HepG2 (cell line): ENCODE data around the gene GRK4. TPM values are rescaled to one million over a fixed set of nuclear protein-coding genes. Genes with fewer than 3 reads are reported as not detected.

Source experiments
- ARID5B ChIP-seq: IDR thresholded peaks from 2 replicates; pipeline ENCODE4 v1.4.0; 2020; ENCODE audit warnings: mild to moderate bottlenecking, missing genetic modification reagents
- ATF3 ChIP-seq: sonication (generic); formaldehyde crosslinking; IDR thresholded peaks from 2 replicates; pipeline ENCODE4 v1.4.0; 2020; ENCODE audit warnings: missing genetic modification reagents
- CAMTA2 ChIP-seq: sonication (generic); formaldehyde crosslinking; IDR thresholded peaks from 2 replicates; pipeline ENCODE4 v1.4.0; 2020; ENCODE audit warnings: mild to moderate bottlenecking, missing genetic modification reagents, borderline replicate concordance
- KDM6A ChIP-seq: IDR thresholded peaks from 2 replicates; pipeline ENCODE4 v1.6.1; 2016; ENCODE audit warnings: low read depth
- LCORL ChIP-seq, 2 experiments: fragments of 450-650 bp in 1 of 2; sonication (generic) in 1 of 2; formaldehyde crosslinking in 1 of 2; IDR thresholded peaks; 2 replicates each; pipeline versions ENCODE4 v1.5.0 to v1.6.1; 2017 to 2020; ENCODE audit warnings: antibody characterized with exemption in 1 of 2, missing genetic modification reagents in 1 of 2
- SALL1 ChIP-seq: sonication (generic); formaldehyde crosslinking; IDR thresholded peaks from 2 replicates; pipeline ENCODE4 v1.8.0; 2022; ENCODE audit warnings: mild to moderate bottlenecking, missing genetic modification reagents
- SMYD3 ChIP-seq: sonication (generic); formaldehyde crosslinking; IDR thresholded peaks from 2 replicates; pipeline ENCODE4 v1.8.1; 2023; ENCODE audit warnings: mild to moderate bottlenecking, missing genetic modification reagents
- SRSF4 ChIP-seq: fragments of 200-400 bp; formaldehyde crosslinking; IDR thresholded peaks from one replicate; pipeline ENCODE4 v1.6.1; 2018; ENCODE audit warnings: mild to moderate bottlenecking, low read depth, low read length, moderate library complexity; ENCODE audit not compliant: poor library complexity, severe bottlenecking
- SRY ChIP-seq: sonication (generic); formaldehyde crosslinking; IDR thresholded peaks from 2 replicates; pipeline ENCODE4 v1.8.0; 2022; ENCODE audit warnings: mild to moderate bottlenecking, missing genetic modification reagents
- WIZ ChIP-seq: sonication (generic); formaldehyde crosslinking; IDR thresholded peaks from 2 replicates; pipeline ENCODE4 v1.5.1; 2020; ENCODE audit warnings: mild to moderate bottlenecking, missing genetic modification reagents
- ZFP41 ChIP-seq: sonication (generic); formaldehyde crosslinking; IDR thresholded peaks from 2 replicates; pipeline ENCODE4 v1.4.0; 2020; ENCODE audit warnings: mild to moderate bottlenecking, missing genetic modification reagents, borderline replicate concordance
- ZGPAT ChIP-seq: IDR thresholded peaks from 2 replicates; pipeline ENCODE4 v1.6.1; 2016; ENCODE audit warnings: mild to moderate bottlenecking
- ZKSCAN8 ChIP-seq: IDR thresholded peaks from 2 replicates; pipeline ENCODE4 v1.6.1; 2016; ENCODE audit warnings: borderline replicate concordance, missing genetic modification reagents, missing compliant biosample characterization
- ZNF18 ChIP-seq: sonication (generic); formaldehyde crosslinking; IDR thresholded peaks from 2 replicates; pipeline ENCODE4 v1.8.0; 2022; ENCODE audit warnings: mild to moderate bottlenecking, missing genetic modification reagents; ENCODE audit not compliant: insufficient replicate concordance
- ZNF253 ChIP-seq: sonication (generic); formaldehyde crosslinking; IDR thresholded peaks from 2 replicates; pipeline ENCODE4 v1.8.0; 2022; ENCODE audit warnings: mild to moderate bottlenecking, missing genetic modification reagents, borderline replicate concordance
- ZNF446 ChIP-seq: sonication (generic); formaldehyde crosslinking; IDR thresholded peaks from 2 replicates; pipeline ENCODE4 v1.5.0; 2020; ENCODE audit warnings: mild to moderate bottlenecking, missing genetic modification reagents
- ZNF547 ChIP-seq: sonication (generic); formaldehyde crosslinking; IDR thresholded peaks from 2 replicates; pipeline ENCODE4 v1.5.1; 2020; ENCODE audit warnings: mild to moderate bottlenecking, missing genetic modification reagents
- ZNF597 ChIP-seq: sonication (generic); formaldehyde crosslinking; IDR thresholded peaks from 2 replicates; pipeline ENCODE4 v1.5.0; 2020; ENCODE audit warnings: missing genetic modification reagents
- ZNF747 ChIP-seq: sonication (generic); formaldehyde crosslinking; IDR thresholded peaks from 2 replicates; pipeline ENCODE4 v1.8.1; 2023; ENCODE audit warnings: missing genetic modification reagents, mild to moderate bottlenecking, borderline replicate concordance
- ZNF768 ChIP-seq: sonication (generic); formaldehyde crosslinking; IDR thresholded peaks from 2 replicates; pipeline ENCODE4 v1.4.0; 2020; ENCODE audit warnings: missing genetic modification reagents
- polyA plus RNA-seq, 8 experiments: library from polyadenylated mRNA; depleted of rRNA in 3 of 8; stranded (reverse) in 7 of 8; unstranded in 1 of 8; fragments of >200 nt; fragmentation: Illumina TruSeq in 4 of 8; extraction: Trizol in 4 of 8; gene quantifications; 2 replicates each; pipeline versions ENCODE4 v1.2.1 to v1.2.3, GENCODE V29; 2011 to 2016; ENCODE audit warnings: low read depth in 4 of 8, missing spikeins in 1 of 8, mixed read lengths in 1 of 8; ENCODE audit not compliant: insufficient read depth in 1 of 8
- total RNA-seq, 5 experiments: library from RNA; depleted of rRNA; stranded (reverse); fragments of >200 nt; fragmentation: Illumina TruSeq; extraction: Trizol; gene quantifications; 2 replicates each; pipeline ENCODE4 v1.2.3, GENCODE V29; 2016; ENCODE audit warnings: low read depth in 1 of 5

GRK4 gene
- total and polyA plus RNA-seq, 2 of the 13 experiments (the other 11 are each of a cell fraction or from before 2014, with no cell fraction given), result 1.8 to 2.0 TPM

GRCh38 chr4:2934813-2935761 is 28.3 kb upstream of the GRK4 start (continued):
- TF ChIP-seq ARID5B (no peak), KDM6A (CRISPR knock-in tag) (no peak), ZNF597 (CRISPR knock-in tag) (no peak), ZKSCAN8 (CRISPR knock-in tag) (no peak), ZNF768 (peak; percentile 60; the same call in 1 of the 2 replicates), ZNF747 (CRISPR knock-in tag) (peak; percentile 87), ZFP41 (no peak), ZNF446 (CRISPR knock-in tag) (no peak), ZNF253 (CRISPR knock-in tag) (no peak; the same call in 1 of the 2 replicates), CAMTA2 (peak; percentile 79; the same call in 1 of the 2 replicates), SRSF4 (no peak), ZNF18 (CRISPR knock-in tag) (no peak), SALL1 (CRISPR knock-in tag) (peak; percentile 77), ATF3 (CRISPR knock-in tag) (peak; percentile 43; the same call in 1 of the 2 replicates), WIZ (no peak), SMYD3 (CRISPR knock-in tag) (no peak), SRY (no peak), ZNF547 (CRISPR knock-in tag) (peak; percentile 49; the same call in 1 of the 2 replicates), ZGPAT (CRISPR knock-in tag) (peak; percentile 67; the same call in 1 of the 2 replicates), LCORL (IDR thresholded peaks at IDR 0.05) (no peak), LCORL (CRISPR knock-in tag; IDR thresholded peaks at IDR 0.05) (peak; percentile 55; the same call in 1 of the 2 replicates)
